ENCODE data around the gene RFLNA. TPM values are rescaled to one million over a fixed set of nuclear protein-coding genes. Genes with fewer than 3 reads are reported as not detected.

RFLNA gene
- polyA plus RNA-seq, 1 donor from 2014 or later = 9.6 TPM

GRCh38 chr12:124318278-124319020, 23.6 kb downstream of the RFLNA start:
- no peaks in the 10 kb centered on the region for H3K9me2 ChIP-seq (ENCODE audit: insufficient read depth, low read length)
- no peaks in the 10 kb centered on the region for H3K27me3 ChIP-seq (ENCODE audit: insufficient read depth, low read depth, low read length)
- no peaks in the 10 kb centered on the region for H3K79me2 ChIP-seq (replicated peaks; ENCODE audit: insufficient read depth, low read length)
- H3K36me3 ChIP-seq (ENCODE audit: insufficient read depth, low read length) = peaks cover under 1% of the 10 kb centered on the region
- H3K9ac ChIP-seq (ENCODE audit: low read length) = no peak overlapping the region
- no peaks in the 10 kb centered on the region for H3F3A ChIP-seq (ENCODE audit: insufficient read depth, low read length, poor library complexity, severe bottlenecking)
- peaks cover 2% of the 10 kb centered on the region for H3K9me3 ChIP-seq (ENCODE audit: low read length)
- H4K20me1 ChIP-seq (ENCODE audit: insufficient read depth) = no peaks in the 10 kb centered on the region
- no peak for TF ChIP-seq POLR2AphosphoS5 (IDR thresholded peaks at IDR 0.05)
- TF ChIP-seq TAF1 (IDR thresholded peaks at IDR 0.05; ENCODE audit: low read depth) = no peak
- TF ChIP-seq REST (IDR thresholded peaks at IDR 0.05; ENCODE audit: borderline replicate concordance) = no peak
- TF ChIP-seq MXI1 (conservative IDR thresholded peaks at IDR 0.05; ENCODE audit: poor library complexity, severe bottlenecking) = no peak
- no peak for TF ChIP-seq SMC3 (conservative IDR thresholded peaks at IDR 0.05; ENCODE audit: poor library complexity)
- TF ChIP-seq RAD21 (conservative IDR thresholded peaks at IDR 0.05) = no peak
- no peak overlapping the region for H2AFZ ChIP-seq (ENCODE audit: low read depth, low read length)
- H3K4me2 ChIP-seq (ENCODE audit: low read length) = no peak overlapping the region
- H3K4me3 ChIP-seq (ENCODE audit: low read length) = no peak overlapping the region
- H3K27ac ChIP-seq (ENCODE audit: low read length) = no peak overlapping the region

GRCh38 chr12:124319368-124320050, 24.6 kb downstream of the RFLNA start:
- Histone ChIP-seq H3K4me2 (ENCODE audit: low read length) (no peak overlapping the region), H3K9ac (ENCODE audit: low read length) (no peak overlapping the region)
- no peak for TF ChIP-seq EP300 (conservative IDR thresholded peaks at IDR 0.05; ENCODE audit: poor library complexity, severe bottlenecking)
- no peak for TF ChIP-seq CTCF (IDR thresholded peaks at IDR 0.05; ENCODE audit: poor library complexity, severe bottlenecking)

More at GRCh38 chr12:124319368-124320050, 24.6 kb downstream of the RFLNA start:
- Histone ChIP-seq H3F3A (ENCODE audit: insufficient read depth, low read length, poor library complexity, severe bottlenecking) (no peaks in the 10 kb centered on the region), H2AFZ (ENCODE audit: low read depth, low read length) (no peak overlapping the region), H4K20me1 (ENCODE audit: insufficient read depth) (no peaks in the 10 kb centered on the region), H3K9me3 (ENCODE audit: low read length) (peaks cover 12% of the 10 kb centered on the region), H3K4me3 (ENCODE audit: low read length) (no peak overlapping the region), H3K27me3 (ENCODE audit: insufficient read depth, low read depth, low read length) (no peaks in the 10 kb centered on the region), H3K36me3 (ENCODE audit: insufficient read depth, low read length) (peaks cover 11% of the 10 kb centered on the region), H3K79me2 (replicated peaks; ENCODE audit: insufficient read depth, low read length) (no peaks in the 10 kb centered on the region), H3K9me2 (ENCODE audit: insufficient read depth, low read length) (no peaks in the 10 kb centered on the region), H3K27ac (ENCODE audit: low read length) (no peak overlapping the region)
